GM12878 (cell line): ENCODE data around the gene RNF13. TPM values are rescaled to one million over a fixed set of nuclear protein-coding genes. Genes with fewer than 3 reads are reported as not detected.
A peak's percentile ranks its signal among the peaks of the same experiment; 100 is the strongest.

Experiments used
- BCL3 ChIP-seq: IDR thresholded peaks from 2 replicates; pipeline ENCODE4 v1.6.1; 2011; ENCODE audit warnings: borderline replicate concordance, low read depth, mild to moderate bottlenecking, moderate library complexity, low read length; ENCODE audit not compliant: insufficient read depth, poor library complexity, severe bottlenecking
- BHLHE40 ChIP-seq, 2 experiments: fragments of 450-650 bp in 1 of 2; IDR thresholded peaks; 2 replicates each; pipeline ENCODE4 v1.6.1; 2011 to 2017; ENCODE audit warnings: low read depth in 2 of 2, borderline replicate concordance in 1 of 2, improper control_type of control experiment in 1 of 2, low read length in 1 of 2, mild to moderate bottlenecking in 1 of 2
- BRCA1 ChIP-seq: IDR thresholded peaks from 2 replicates; pipeline ENCODE4 v1.6.1; 2011; ENCODE audit warnings: low read depth, low read length, improper control_type of control experiment
- CHD2 ChIP-seq: IDR thresholded peaks from 2 replicates; pipeline ENCODE4 v1.6.1; 2011; ENCODE audit warnings: low read depth, low read length, improper control_type of control experiment, borderline replicate concordance
- CREM ChIP-seq: IDR thresholded peaks from 2 replicates; pipeline ENCODE4 v1.6.1; 2014; ENCODE audit warnings: antibody characterized with exemption, low read depth
- DPF2 ChIP-seq: fragments of 450-650 bp; IDR thresholded peaks from 2 replicates; pipeline ENCODE4 v1.6.1; 2017; ENCODE audit warnings: mild to moderate bottlenecking
- HDAC6 ChIP-seq: fragments of 200-600 bp; sonication (generic); IDR thresholded peaks from one replicate; pipeline ENCODE4 v1.8.0; 2017; ENCODE audit warnings: antibody characterized with exemption; ENCODE audit not compliant: unreplicated experiment
- IKZF2 ChIP-seq, 2 experiments: fragments of 450-650 bp; IDR thresholded peaks; 2 replicates each; pipeline ENCODE4 v1.6.1; 2017; ENCODE audit warnings: mild to moderate bottlenecking in 2 of 2, moderate library complexity in 2 of 2
- JUNB ChIP-seq: IDR thresholded peaks from 2 replicates; pipeline ENCODE4 v1.6.1; 2016; ENCODE audit warnings: antibody characterized with exemption, mild to moderate bottlenecking
- KLF5 ChIP-seq: fragments of 450-650 bp; IDR thresholded peaks from 2 replicates; pipeline ENCODE4 v1.6.1; 2014; ENCODE audit warnings: mild to moderate bottlenecking; ENCODE audit not compliant: partially characterized antibody
- MEF2A ChIP-seq: IDR thresholded peaks from 2 replicates; pipeline ENCODE4 v1.6.1; 2011; ENCODE audit warnings: low read depth, mild to moderate bottlenecking, low read length, moderate library complexity; ENCODE audit not compliant: insufficient read depth
- MYB ChIP-seq: fragments of 150-350 bp; IDR thresholded peaks from 2 replicates; pipeline ENCODE4 v1.6.1; 2014; ENCODE audit warnings: mild to moderate bottlenecking, low read depth, low read length, borderline replicate concordance
- NFIC ChIP-seq: IDR thresholded peaks from 2 replicates; pipeline ENCODE4 v1.6.1; 2012; ENCODE audit warnings: low read depth, mild to moderate bottlenecking, inconsistent platforms, low read length, moderate library complexity
- RAD21 ChIP-seq: IDR thresholded peaks from 2 replicates; pipeline ENCODE4 v1.6.1; 2011; ENCODE audit warnings: mild to moderate bottlenecking, low read depth, low read length, moderate library complexity; ENCODE audit not compliant: insufficient read depth
- RAD51 ChIP-seq: fragments of 450-650 bp; IDR thresholded peaks from 2 replicates; pipeline ENCODE4 v1.6.1; 2016; ENCODE audit warnings: moderate library complexity, mild to moderate bottlenecking, inconsistent platforms
- SMARCA5 ChIP-seq: fragments of 450-650 bp; IDR thresholded peaks from 2 replicates; pipeline ENCODE4 v1.6.1; 2017; ENCODE audit warnings: mild to moderate bottlenecking
- SREBF2 ChIP-seq: IDR thresholded peaks from 2 replicates; pipeline ENCODE4 v1.6.1; 2012; ENCODE audit warnings: mild to moderate bottlenecking, low read length
- polyA plus RNA-seq, 11 experiments: library from polyadenylated mRNA; depleted of rRNA in 4 of 11; unstranded in 6 of 11; stranded (reverse) in 5 of 11; fragments of >200 nt; fragmentation: Nextera tagmentation in 4 of 11; fragmentation: Illumina TruSeq in 1 of 11; extraction: Ambion mirVana in 4 of 11; extraction: Trizol in 1 of 11; gene quantifications; 1 replicate in 1 of 11; 2 replicates in 10 of 11; pipeline versions ENCODE4 v1.2.1 to v1.2.3, GENCODE V29; 2011 to 2016; ENCODE audit warnings: inconsistent platforms in 2 of 11, missing spikeins in 2 of 11, low read depth in 1 of 11
- total RNA-seq, 4 experiments: library from RNA; depleted of rRNA in 3 of 4; stranded (reverse); fragments of >200 nt in 3 of 4; fragmentation: Illumina TruSeq in 1 of 4; extraction: Trizol in 1 of 4; gene quantifications; 2 replicates each; pipeline versions ENCODE4 v1.2.1 to v1.2.3, GENCODE V29; 2013 to 2021
- TF ChIP-seq, protein P1 (sequence below): fragments of 450-650 bp; IDR thresholded peaks from 2 replicates; pipeline ENCODE4 v1.6.1; 2016; ENCODE audit warnings: mild to moderate bottlenecking
- TF ChIP-seq, protein P2 (sequence below): fragments of 150-350 bp; IDR thresholded peaks from 2 replicates; pipeline ENCODE4 v1.6.1; 2016; ENCODE audit warnings: low read depth, low read length
- TF ChIP-seq, protein P3 (sequence below): fragments of 450-650 bp; formaldehyde crosslinking; IDR thresholded peaks from 2 replicates; pipeline ENCODE4 v1.4.0; 2022; ENCODE audit warnings: mild to moderate bottlenecking, moderate library complexity

The RNF13 gene
- total and polyA plus RNA-seq, 10 of the 15 experiments (the other 5 are each of a cell fraction or from before 2014, with no cell fraction given): 18.9 to 73.4 (median 36.7) TPM

DNA sequence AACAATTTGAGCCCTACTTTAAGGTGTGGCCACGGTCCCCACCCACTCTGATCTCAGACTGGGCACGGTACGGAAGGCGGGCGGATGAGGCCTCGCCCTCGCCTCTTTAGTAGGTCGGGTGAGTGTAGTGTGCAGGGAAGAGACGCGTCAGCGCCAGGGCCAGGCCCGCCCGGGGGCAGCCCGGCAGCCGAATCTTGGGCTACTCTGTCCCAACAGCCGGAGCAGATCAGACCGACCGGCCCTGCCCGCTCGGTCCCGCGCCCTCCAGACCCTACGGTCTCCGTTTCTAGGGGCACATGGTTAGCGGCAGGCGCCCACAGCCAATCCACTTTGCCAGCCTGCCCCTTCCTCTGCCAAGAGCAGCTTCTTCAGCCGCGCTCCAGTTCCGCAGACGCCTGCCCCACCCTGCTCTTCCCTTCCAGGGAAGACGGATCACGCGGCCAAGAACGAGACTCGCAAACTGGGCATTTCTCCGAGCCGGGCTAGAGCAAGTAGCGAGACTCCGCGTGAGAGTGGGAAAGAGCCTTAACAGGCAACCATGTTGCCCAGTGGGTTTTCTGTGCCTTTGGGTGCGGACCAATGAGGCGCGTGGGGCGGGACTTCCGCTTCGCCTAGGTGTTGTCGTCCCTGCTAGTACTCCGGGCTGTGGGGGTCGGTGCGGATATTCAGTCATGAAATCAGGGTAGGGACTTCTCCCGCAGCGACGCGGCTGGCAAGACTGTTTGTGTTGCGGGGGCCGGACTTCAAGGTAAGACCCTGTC is at the start of gene RNF13 (continued):
- TF ChIP-seq, protein P1, sequence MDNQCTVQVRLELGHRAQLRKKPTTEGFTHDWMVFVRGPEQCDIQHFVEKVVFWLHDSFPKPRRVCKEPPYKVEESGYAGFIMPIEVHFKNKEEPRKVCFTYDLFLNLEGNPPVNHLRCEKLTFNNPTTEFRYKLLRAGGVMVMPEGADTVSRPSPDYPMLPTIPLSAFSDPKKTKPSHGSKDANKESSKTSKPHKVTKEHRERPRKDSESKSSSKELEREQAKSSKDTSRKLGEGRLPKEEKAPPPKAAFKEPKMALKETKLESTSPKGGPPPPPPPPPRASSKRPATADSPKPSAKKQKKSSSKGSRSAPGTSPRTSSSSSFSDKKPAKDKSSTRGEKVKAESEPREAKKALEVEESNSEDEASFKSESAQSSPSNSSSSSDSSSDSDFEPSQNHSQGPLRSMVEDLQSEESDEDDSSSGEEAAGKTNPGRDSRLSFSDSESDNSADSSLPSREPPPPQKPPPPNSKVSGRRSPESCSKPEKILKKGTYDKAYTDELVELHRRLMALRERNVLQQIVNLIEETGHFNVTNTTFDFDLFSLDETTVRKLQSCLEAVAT: no peak
- TF ChIP-seq CREM (peak; percentile 45; the same call in 1 of the 2 replicates), BCL3 (no peak), RAD21 (no peak), NFIC (no peak), IKZF2 (IDR thresholded peaks at IDR 0.05) (peak in 1 of 2 experiments; percentile 12; a peak in 2 of 4 replicates), RAD51 (0 out of 2 replicates have a peak, but pooled peaks have one; percentile 11), CHD2 (peak; percentile 96), MEF2A (no peak), JUNB (no peak), SMARCA5 (0 out of 2 replicates have a peak, but pooled peaks have one; percentile 34), BHLHE40 (IDR thresholded peaks at IDR 0.05; ENCODE audit: borderline replicate concordance in 1 of 2, low read depth in 2 of 2, low read length in 1 of 2) (peak; percentile 68 to 88; a peak in 3 of 4 replicates), BRCA1 (no peak), MYB (no peak), HDAC6 (no peak), SREBF2 (no peak), DPF2 (peak; percentile 83; the same call in 1 of the 2 replicates), KLF5 (peak; percentile 27)
- TF ChIP-seq, protein P2, sequence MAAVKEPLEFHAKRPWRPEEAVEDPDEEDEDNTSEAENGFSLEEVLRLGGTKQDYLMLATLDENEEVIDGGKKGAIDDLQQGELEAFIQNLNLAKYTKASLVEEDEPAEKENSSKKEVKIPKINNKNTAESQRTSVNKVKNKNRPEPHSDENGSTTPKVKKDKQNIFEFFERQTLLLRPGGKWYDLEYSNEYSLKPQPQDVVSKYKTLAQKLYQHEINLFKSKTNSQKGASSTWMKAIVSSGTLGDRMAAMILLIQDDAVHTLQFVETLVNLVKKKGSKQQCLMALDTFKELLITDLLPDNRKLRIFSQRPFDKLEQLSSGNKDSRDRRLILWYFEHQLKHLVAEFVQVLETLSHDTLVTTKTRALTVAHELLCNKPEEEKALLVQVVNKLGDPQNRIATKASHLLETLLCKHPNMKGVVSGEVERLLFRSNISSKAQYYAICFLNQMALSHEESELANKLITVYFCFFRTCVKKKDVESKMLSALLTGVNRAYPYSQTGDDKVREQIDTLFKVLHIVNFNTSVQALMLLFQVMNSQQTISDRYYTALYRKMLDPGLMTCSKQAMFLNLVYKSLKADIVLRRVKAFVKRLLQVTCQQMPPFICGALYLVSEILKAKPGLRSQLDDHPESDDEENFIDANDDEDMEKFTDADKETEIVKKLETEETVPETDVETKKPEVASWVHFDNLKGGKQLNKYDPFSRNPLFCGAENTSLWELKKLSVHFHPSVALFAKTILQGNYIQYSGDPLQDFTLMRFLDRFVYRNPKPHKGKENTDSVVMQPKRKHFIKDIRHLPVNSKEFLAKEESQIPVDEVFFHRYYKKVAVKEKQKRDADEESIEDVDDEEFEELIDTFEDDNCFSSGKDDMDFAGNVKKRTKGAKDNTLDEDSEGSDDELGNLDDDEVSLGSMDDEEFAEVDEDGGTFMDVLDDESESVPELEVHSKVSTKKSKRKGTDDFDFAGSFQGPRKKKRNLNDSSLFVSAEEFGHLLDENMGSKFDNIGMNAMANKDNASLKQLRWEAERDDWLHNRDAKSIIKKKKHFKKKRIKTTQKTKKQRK: no peak
- TF ChIP-seq, protein P3, sequence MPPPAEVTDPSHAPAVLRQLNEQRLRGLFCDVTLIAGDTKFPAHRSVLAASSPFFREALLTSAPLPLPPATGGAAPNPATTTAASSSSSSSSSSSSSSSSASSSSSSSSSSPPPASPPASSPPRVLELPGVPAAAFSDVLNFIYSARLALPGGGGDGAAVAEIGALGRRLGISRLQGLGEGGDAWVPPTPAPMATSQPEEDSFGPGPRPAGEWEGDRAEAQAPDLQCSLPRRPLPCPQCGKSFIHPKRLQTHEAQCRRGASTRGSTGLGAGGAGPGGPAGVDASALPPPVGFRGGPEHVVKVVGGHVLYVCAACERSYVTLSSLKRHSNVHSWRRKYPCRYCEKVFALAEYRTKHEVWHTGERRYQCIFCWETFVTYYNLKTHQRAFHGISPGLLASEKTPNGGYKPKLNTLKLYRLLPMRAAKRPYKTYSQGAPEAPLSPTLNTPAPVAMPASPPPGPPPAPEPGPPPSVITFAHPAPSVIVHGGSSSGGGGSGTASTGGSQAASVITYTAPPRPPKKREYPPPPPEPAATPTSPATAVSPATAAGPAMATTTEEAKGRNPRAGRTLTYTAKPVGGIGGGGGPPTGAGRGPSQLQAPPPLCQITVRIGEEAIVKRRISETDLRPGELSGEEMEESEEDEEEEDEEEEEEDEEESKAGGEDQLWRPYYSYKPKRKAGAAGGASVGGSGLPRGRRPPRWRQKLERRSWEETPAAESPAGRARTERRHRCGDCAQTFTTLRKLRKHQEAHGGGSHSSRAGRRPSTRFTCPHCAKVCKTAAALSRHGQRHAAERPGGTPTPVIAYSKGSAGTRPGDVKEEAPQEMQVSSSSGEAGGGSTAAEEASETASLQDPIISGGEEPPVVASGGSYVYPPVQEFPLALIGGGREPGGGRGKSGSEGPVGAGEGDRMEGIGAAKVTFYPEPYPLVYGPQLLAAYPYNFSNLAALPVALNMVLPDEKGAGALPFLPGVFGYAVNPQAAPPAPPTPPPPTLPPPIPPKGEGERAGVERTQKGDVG: no peak
